GM12878 (cell line): ENCODE data around the gene TLCD3B. TPM values are rescaled to one million over a fixed set of nuclear protein-coding genes. Genes with fewer than 3 reads are reported as not detected.

Source experiments
- BACH1 ChIP-seq: fragments of 450-650 bp; IDR thresholded peaks from 2 replicates; pipeline ENCODE4 v1.6.1; 2017; ENCODE audit warnings: mild to moderate bottlenecking, borderline replicate concordance
- CREM ChIP-seq: IDR thresholded peaks from 2 replicates; pipeline ENCODE4 v1.6.1; 2014; ENCODE audit warnings: antibody characterized with exemption, low read depth
- E2F4 ChIP-seq: IDR thresholded peaks from 2 replicates; pipeline ENCODE4 v1.6.1; 2012; ENCODE audit warnings: low read depth, low read length, improper control_type of control experiment
- GATAD2B ChIP-seq: fragments of 450-650 bp; conservative IDR thresholded peaks from 2 replicates; pipeline ENCODE4 v1.6.1; 2017; ENCODE audit warnings: low read depth, mild to moderate bottlenecking, moderate library complexity
- HDAC6 ChIP-seq: fragments of 200-600 bp; sonication (generic); IDR thresholded peaks from one replicate; pipeline ENCODE4 v1.8.0; 2017; ENCODE audit warnings: antibody characterized with exemption; ENCODE audit not compliant: unreplicated experiment
- IKZF2 ChIP-seq, 2 experiments: fragments of 450-650 bp; IDR thresholded peaks; 2 replicates each; pipeline ENCODE4 v1.6.1; 2017; ENCODE audit warnings: mild to moderate bottlenecking in 2 of 2, moderate library complexity in 2 of 2
- PKNOX1 ChIP-seq: fragments of 450-650 bp; IDR thresholded peaks from 2 replicates; pipeline ENCODE4 v1.6.1; 2016; ENCODE audit warnings: mild to moderate bottlenecking
- RB1 ChIP-seq: fragments of 450-650 bp; formaldehyde crosslinking; IDR thresholded peaks from 2 replicates; pipeline ENCODE4 v1.6.1; 2017; ENCODE audit warnings: mild to moderate bottlenecking, borderline replicate concordance
- TCF3 ChIP-seq: IDR thresholded peaks from 2 replicates; pipeline ENCODE4 v1.6.1; 2012; ENCODE audit warnings: low read depth, mild to moderate bottlenecking, low read length, borderline replicate concordance; ENCODE audit not compliant: insufficient read depth
- USF1 ChIP-seq: IDR thresholded peaks from 2 replicates; pipeline ENCODE4 v1.6.1; 2011; ENCODE audit warnings: borderline replicate concordance, low read depth, mild to moderate bottlenecking, moderate library complexity, mixed read lengths, low read length; ENCODE audit not compliant: insufficient read depth; ENCODE audit errors: extremely low read length
- polyA plus RNA-seq, 11 experiments: library from polyadenylated mRNA; depleted of rRNA in 4 of 11; unstranded in 6 of 11; stranded (reverse) in 5 of 11; fragments of >200 nt; fragmentation: Nextera tagmentation in 4 of 11; fragmentation: Illumina TruSeq in 1 of 11; extraction: Ambion mirVana in 4 of 11; extraction: Trizol in 1 of 11; gene quantifications; 1 replicate in 1 of 11; 2 replicates in 10 of 11; pipeline versions ENCODE4 v1.2.1 to v1.2.3, GENCODE V29; 2011 to 2016; ENCODE audit warnings: inconsistent platforms in 2 of 11, missing spikeins in 2 of 11, low read depth in 1 of 11
- total RNA-seq, 4 experiments: library from RNA; depleted of rRNA in 3 of 4; stranded (reverse); fragments of >200 nt in 3 of 4; fragmentation: Illumina TruSeq in 1 of 4; extraction: Trizol in 1 of 4; gene quantifications; 2 replicates each; pipeline versions ENCODE4 v1.2.1 to v1.2.3, GENCODE V29; 2013 to 2021
- TF ChIP-seq, protein P1 (sequence below): fragments of 450-650 bp; IDR thresholded peaks from 2 replicates; pipeline ENCODE4 v1.6.1; 2017; ENCODE audit warnings: low read depth, mild to moderate bottlenecking, moderate library complexity

TLCD3B gene
- total and polyA plus RNA-seq, 10 of the 15 experiments (the other 5 are each of a cell fraction or from before 2014, with no cell fraction given), result 0.05 to 0.51 (median 0.18) TPM; not detected in 4

DNA sequence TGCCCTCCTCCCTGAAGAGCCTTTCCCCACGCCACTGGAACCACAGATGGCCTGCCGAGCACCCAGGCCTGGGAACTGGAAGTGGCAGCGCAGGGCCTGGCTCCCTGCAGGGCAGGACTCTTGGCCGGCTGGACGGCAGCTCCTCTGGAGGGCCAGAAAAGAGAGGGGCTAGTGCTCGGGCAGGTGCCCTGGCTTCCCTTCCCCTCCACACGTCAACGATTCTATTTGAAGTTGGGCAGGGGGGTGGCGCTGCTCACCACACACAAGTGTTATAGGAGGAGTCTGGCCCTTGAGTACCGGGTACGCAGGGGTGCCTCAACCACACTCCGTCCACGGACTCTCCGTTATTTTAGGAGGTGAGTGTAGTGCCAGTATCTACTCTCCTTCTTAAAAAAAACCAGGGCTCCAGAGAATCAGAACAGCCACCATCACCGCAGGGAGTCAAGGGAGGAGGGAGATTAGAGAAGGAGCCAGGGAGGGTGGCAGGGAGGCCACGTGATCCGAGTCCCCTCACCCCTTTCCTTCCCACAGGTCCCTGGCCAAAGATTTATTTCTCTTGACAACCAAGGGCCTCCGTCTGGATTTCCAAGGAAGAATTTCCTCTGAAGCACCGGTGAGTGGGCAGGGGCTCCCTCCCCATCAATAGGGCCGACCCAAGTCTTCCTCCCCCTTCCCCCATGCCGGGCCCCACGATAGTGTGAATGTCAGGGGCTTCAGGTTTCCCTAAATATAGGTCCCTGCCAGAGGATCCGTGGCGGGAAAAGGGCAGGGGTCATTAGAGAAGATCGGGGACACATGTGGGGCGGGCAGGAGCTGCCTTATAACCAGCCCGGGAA lies 33.0 kb upstream of the TLCD3B start (continued):
- TF ChIP-seq USF1, result peak; percentile 83
- TF ChIP-seq, protein P1, sequence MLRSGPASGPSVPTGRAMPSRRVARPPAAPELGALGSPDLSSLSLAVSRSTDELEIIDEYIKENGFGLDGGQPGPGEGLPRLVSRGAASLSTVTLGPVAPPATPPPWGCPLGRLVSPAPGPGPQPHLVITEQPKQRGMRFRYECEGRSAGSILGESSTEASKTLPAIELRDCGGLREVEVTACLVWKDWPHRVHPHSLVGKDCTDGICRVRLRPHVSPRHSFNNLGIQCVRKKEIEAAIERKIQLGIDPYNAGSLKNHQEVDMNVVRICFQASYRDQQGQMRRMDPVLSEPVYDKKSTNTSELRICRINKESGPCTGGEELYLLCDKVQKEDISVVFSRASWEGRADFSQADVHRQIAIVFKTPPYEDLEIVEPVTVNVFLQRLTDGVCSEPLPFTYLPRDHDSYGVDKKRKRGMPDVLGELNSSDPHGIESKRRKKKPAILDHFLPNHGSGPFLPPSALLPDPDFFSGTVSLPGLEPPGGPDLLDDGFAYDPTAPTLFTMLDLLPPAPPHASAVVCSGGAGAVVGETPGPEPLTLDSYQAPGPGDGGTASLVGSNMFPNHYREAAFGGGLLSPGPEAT, result peak; percentile 61; the same call in 1 of the 2 replicates
- no peak for TF ChIP-seq TCF3
- TF ChIP-seq CREM, result peak; percentile 36; the same call in 1 of the 2 replicates
- no peak for TF ChIP-seq E2F4
- TF ChIP-seq BACH1, result no peak
- TF ChIP-seq RB1, result peak; percentile 26; the same call in 1 of the 2 replicates
- TF ChIP-seq HDAC6, result no peak
- no peak for TF ChIP-seq PKNOX1
- TF ChIP-seq GATAD2B, result peak; percentile 22; the same call in 1 of the 2 replicates
- TF ChIP-seq IKZF2 (IDR thresholded peaks at IDR 0.05), result peak; percentile 31 to 32; a peak in 1 of 4 replicates
